Trophoblast cell (in vitro differentiated cells and primary cell): ENCODE measurements around the gene GABRA5.
A peak's percentile ranks its signal among the peaks of the same experiment; 100 is the strongest.

ENCODE experiments used
- DNase-seq, 2 donors: peaks; one replicate each; pipeline ENCODE4 v3.0.0-alpha.2; 2016
- H2AFZ ChIP-seq: 2 replicates; pipeline ENCODE4 v1.6.1; 2013; ENCODE audit warnings: low read length, moderate library complexity, mild to moderate bottlenecking; ENCODE audit not compliant: insufficient read depth, poor library complexity
- H2AK5ac ChIP-seq: 2 replicates; pipeline ENCODE4 v1.6.1; 2013; ENCODE audit warnings: mild to moderate bottlenecking, low read length
- H2BK120ac ChIP-seq: 2 replicates; pipeline ENCODE4 v1.6.1; 2013; ENCODE audit warnings: low read length, mild to moderate bottlenecking, moderate library complexity; ENCODE audit not compliant: insufficient read depth, poor library complexity
- H2BK12ac ChIP-seq: 2 replicates; pipeline ENCODE4 v1.6.1; 2013; ENCODE audit warnings: mild to moderate bottlenecking, low read length, moderate library complexity
- H2BK5ac ChIP-seq: 2 replicates; pipeline ENCODE4 v1.6.1; 2013; ENCODE audit warnings: low read length, low read depth, moderate library complexity, mild to moderate bottlenecking; ENCODE audit not compliant: poor library complexity
- H3K14ac ChIP-seq: 2 replicates; pipeline ENCODE4 v1.6.1; 2013; ENCODE audit warnings: mild to moderate bottlenecking, low read length
- H3K18ac ChIP-seq: 2 replicates; pipeline ENCODE4 v1.6.1; 2013; ENCODE audit warnings: mild to moderate bottlenecking, low read length
- H3K23ac ChIP-seq: 2 replicates; pipeline ENCODE4 v1.6.1; 2013; ENCODE audit warnings: low read length
- H3K27ac ChIP-seq: 2 replicates; pipeline ENCODE4 v1.5.1; 2013; ENCODE audit warnings: low read depth, mild to moderate bottlenecking, inconsistent platforms, low read length, moderate library complexity
- H3K27me3 ChIP-seq: 2 replicates; pipeline ENCODE4 v1.6.1; 2013; ENCODE audit warnings: inconsistent platforms, mild to moderate bottlenecking, low read length, moderate library complexity; ENCODE audit not compliant: insufficient read depth
- H3K36me3 ChIP-seq, 2 experiments: 1 replicate in 1 of 2; 2 replicates in 1 of 2; pipeline ENCODE4 v1.6.1; 2013; ENCODE audit warnings: low read length in 2 of 2, mild to moderate bottlenecking in 2 of 2, moderate library complexity in 1 of 2; ENCODE audit not compliant: insufficient read depth in 2 of 2, control insufficient read depth in 1 of 2
- H3K4ac ChIP-seq: 2 replicates; pipeline ENCODE4 v1.6.1; 2013; ENCODE audit warnings: low read depth, mild to moderate bottlenecking, low read length, moderate library complexity
- H3K4me1 ChIP-seq, 2 experiments: 1 replicate in 1 of 2; 2 replicates in 1 of 2; pipeline ENCODE4 v1.6.1; 2013; ENCODE audit warnings: low read length in 2 of 2, mild to moderate bottlenecking in 2 of 2, moderate library complexity in 1 of 2; ENCODE audit not compliant: insufficient read depth in 2 of 2, control insufficient read depth in 1 of 2
- H3K4me2 ChIP-seq: 2 replicates; pipeline ENCODE4 v1.6.1; 2013; ENCODE audit warnings: inconsistent platforms, mild to moderate bottlenecking, low read length, moderate library complexity
- H3K4me3 ChIP-seq: 2 replicates; pipeline ENCODE4 v1.5.1; 2013; ENCODE audit warnings: mild to moderate bottlenecking, low read depth, low read length, inconsistent platforms
- H3K79me1 ChIP-seq: one replicate; pipeline ENCODE4 v1.6.1; 2013; ENCODE audit warnings: low read length
- H3K79me2 ChIP-seq: 2 replicates; pipeline ENCODE4 v1.6.1; 2013; ENCODE audit warnings: low read length, mild to moderate bottlenecking; ENCODE audit not compliant: control insufficient read depth, insufficient read depth, poor library complexity
- H3K9ac ChIP-seq: 2 replicates; pipeline ENCODE4 v1.6.1; 2013; ENCODE audit warnings: mild to moderate bottlenecking, low read length
- H3K9me3 ChIP-seq: 2 replicates; pipeline ENCODE4 v1.6.1; 2013; ENCODE audit warnings: low read depth, mild to moderate bottlenecking, control low read depth, inconsistent platforms, low read length; ENCODE audit not compliant: insufficient read depth
- H4K12ac ChIP-seq: 2 replicates; pipeline ENCODE4 v1.6.1; 2013; ENCODE audit warnings: low read depth, mild to moderate bottlenecking, low read length, moderate library complexity
- H4K8ac ChIP-seq: 2 replicates; pipeline ENCODE4 v1.6.1; 2013; ENCODE audit warnings: low read depth, mild to moderate bottlenecking, low read length, moderate library complexity
- H4K91ac ChIP-seq: one replicate; pipeline ENCODE4 v1.6.1; 2013; ENCODE audit warnings: low read depth, mild to moderate bottlenecking, low read length, moderate library complexity
- WGBS: extraction: QIAGEN DNeasy Blood & Tissue Kit; methylation state at CpG from one replicate; pipeline ENCODE4 v1.1.7; 2013; ENCODE audit warnings: missing lambda C conversion rate; ENCODE audit not compliant: insufficient read length, insufficient coverage; ENCODE audit errors: extremely low coverage; 5-methylcytosine and 5-hydroxymethylcytosine counted together

The GABRA5 gene

GRCh38 chr15:26864664-26865191 lies 2.1 kb upstream of the GABRA5 start:
- Histone ChIP-seq H3K4me2 (no peak overlapping the region), H3K4me3 (no peak overlapping the region), H3K9me3 (peaks cover 7% of the 10 kb centered on the region), H3K4ac (no peak overlapping the region), H3K79me1 (no peaks in the 10 kb centered on the region), H4K8ac (no peak overlapping the region), H4K91ac (no peak overlapping the region), H3K27ac (no peak overlapping the region), H2AFZ (no peak overlapping the region), H3K14ac (no peak overlapping the region), H2BK12ac (no peak overlapping the region), H2AK5ac (no peak overlapping the region), H3K9ac (no peak overlapping the region), H2BK5ac (no peak overlapping the region), H4K12ac (no peak overlapping the region), H3K4me1 (peaks cover 17% of the 10 kb centered on the region in 2 experiments), H3K23ac (no peak overlapping the region), H2BK120ac (no peak overlapping the region), H3K27me3 (peaks cover 16% of the 10 kb centered on the region), H3K18ac (no peak overlapping the region), H3K36me3 (no peaks in the 10 kb centered on the region), H3K79me2 (no peaks in the 10 kb centered on the region)
- no CpG with 5 or more reads among the region's 8 CpGs for WGBS
- peak in 1 of 2 donors; percentile 42 for DNase-seq

- whole genome bisulfite sequencing, result no CpG with 5 or more reads among the region's 104 CpGs
- no peaks in the 10 kb centered on the region for H3K79me2 ChIP-seq
Measured at GRCh38 chr15:26867200-26868007, 542 bp downstream of the GABRA5 start.

GRCh38 chr15:26868029-26868685 lies 1.3 kb downstream of the GABRA5 start:
- Histone ChIP-seq H2BK120ac (no peak overlapping the region), H3K4ac (no peak overlapping the region), H4K12ac (no peak overlapping the region), H2AK5ac (no peak overlapping the region), H3K14ac (no peak overlapping the region), H4K91ac (no peak overlapping the region), H3K4me3 (peak overlapping the region; percentile 68), H3K18ac (no peak overlapping the region), H3K23ac (no peak overlapping the region), H3K36me3 (no peaks in the 10 kb centered on the region), H3K4me2 (peak overlapping the region; percentile 83), H3K27me3 (peaks cover 16% of the 10 kb centered on the region), H3K27ac (no peak overlapping the region), H3K79me1 (no peaks in the 10 kb centered on the region), H3K9ac (no peak overlapping the region), H2BK12ac (no peak overlapping the region), H3K4me1 (peaks cover 17% of the 10 kb centered on the region in 2 experiments), H2BK5ac (no peak overlapping the region), H4K8ac (no peak overlapping the region), H3K79me2 (no peaks in the 10 kb centered on the region), H2AFZ (no peak overlapping the region), H3K9me3 (peaks cover 7% of the 10 kb centered on the region)
- no peak for DNase-seq
- no CpG with 5 or more reads among the region's 46 CpGs for WGBS

More at GRCh38 chr15:26867200-26868007, 542 bp downstream of the GABRA5 start:
- Histone ChIP-seq H3K18ac (no peak overlapping the region), H2BK12ac (no peak overlapping the region), H3K4me2 (peak overlapping the region; percentile 83), H4K91ac (no peak overlapping the region), H4K8ac (no peak overlapping the region), H3K4ac (no peak overlapping the region), H3K9me3 (peaks cover 7% of the 10 kb centered on the region), H3K4me1 (peaks cover 17% of the 10 kb centered on the region in 2 experiments), H4K12ac (peak overlapping the region; percentile 12), H3K23ac (no peak overlapping the region), H2AFZ (peak overlapping the region; percentile 71), H2AK5ac (no peak overlapping the region), H2BK5ac (no peak overlapping the region), H3K9ac (peak overlapping the region; percentile 44), H3K27ac (no peak overlapping the region), H3K27me3 (peaks cover 16% of the 10 kb centered on the region), H3K4me3 (peak overlapping the region; percentile 68), H3K14ac (no peak overlapping the region), H3K79me1 (no peaks in the 10 kb centered on the region), H3K36me3 (no peaks in the 10 kb centered on the region), H2BK120ac (no peak overlapping the region)
- no peak for DNase-seq

GRCh38 chr15:26869628-26870027 lies 2.8 kb downstream of the GABRA5 start:
- no peak for DNase-seq
- Histone ChIP-seq H3K4ac (no peak overlapping the region), H4K91ac (no peak overlapping the region), H4K12ac (no peak overlapping the region), H2BK5ac (no peak overlapping the region), H3K23ac (no peak overlapping the region), H3K36me3 (no peaks in the 10 kb centered on the region), H3K79me2 (no peaks in the 10 kb centered on the region), H2BK120ac (no peak overlapping the region), H2AK5ac (no peak overlapping the region), H2BK12ac (no peak overlapping the region), H3K4me2 (no peak overlapping the region), H3K4me3 (no peak overlapping the region), H2AFZ (no peak overlapping the region), H3K18ac (no peak overlapping the region), H3K9ac (no peak overlapping the region), H3K9me3 (peaks cover 7% of the 10 kb centered on the region), H4K8ac (no peak overlapping the region), H3K79me1 (no peaks in the 10 kb centered on the region), H3K27ac (no peak overlapping the region), H3K4me1 (peaks cover 17 to 19% of the 10 kb centered on the region in 2 experiments), H3K14ac (no peak overlapping the region), H3K27me3 (peaks cover 16% of the 10 kb centered on the region)
- no CpG with 5 or more reads among the region's 3 CpGs for WGBS
